T-helper 2 cell treated with Interferon-gamma antibody and Interleukin-4, amounts not matched to agents 100 ng/mL and 5 ng/mL, for 36 hours (primary cell): ENCODE measurements around the gene NFIX. TPM values are rescaled to one million over a fixed set of nuclear protein-coding genes. Genes with fewer than 3 reads are reported as not detected.

Experiments
- intact Hi-C: fragments of 100-400 bp; cut with micrococcal nuclease; formaldehyde crosslinking; loops from one replicate; pipeline ENCODE4 v1.15.1; 2023
- total RNA-seq: library from RNA; stranded (reverse); gene quantifications from 2 replicates; pipeline ENCODE4 v1.2.3, GENCODE V29; 2022

Gene NFIX
- total RNA-seq, 1 donor from 2014 or later, result 1.3 TPM

DNA sequence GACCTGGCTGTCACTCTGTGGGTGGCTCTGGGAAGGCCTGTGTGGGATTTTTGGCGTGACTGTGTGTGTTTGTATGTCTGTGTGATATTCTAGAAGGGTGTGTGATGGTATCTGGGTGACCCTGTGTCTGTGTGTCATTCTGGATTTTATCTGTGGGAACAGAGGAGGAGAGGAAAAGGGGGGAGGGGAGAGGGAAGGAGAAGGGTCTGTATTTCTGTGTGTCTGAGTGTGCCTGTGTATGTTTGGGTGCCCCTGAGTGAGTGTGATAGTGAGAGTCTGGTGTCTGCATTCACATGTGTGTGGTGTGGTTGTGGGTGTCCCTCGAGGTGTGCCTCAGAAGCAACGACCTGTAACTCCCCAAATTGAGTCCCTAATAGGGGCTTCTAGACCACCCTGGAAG lies 8.1 kb upstream of the NFIX start:
- intact Hi-C loops, result no loop called here

DNA sequence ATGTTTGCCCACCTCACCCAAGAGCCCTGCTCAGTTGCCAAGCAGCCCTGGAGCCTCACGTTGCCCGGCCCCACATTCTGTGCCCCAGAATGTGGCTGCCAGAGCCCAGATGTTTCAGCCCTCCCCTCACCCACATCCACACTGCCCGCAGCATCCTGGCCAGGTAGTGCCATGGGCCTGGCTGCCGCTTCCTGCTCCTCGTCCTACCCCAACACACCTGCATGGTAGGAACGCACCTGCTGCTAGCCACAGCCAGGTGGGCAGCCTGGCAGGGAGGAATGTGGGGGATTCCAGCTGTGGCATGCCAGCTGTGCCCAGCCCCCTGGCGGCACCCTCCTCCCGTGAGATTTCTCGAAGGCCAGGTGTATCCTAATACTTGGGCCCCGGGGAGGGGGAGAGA lies 7.5 kb upstream of the NFIX start:
- intact Hi-C loops, result no loop called here

DNA sequence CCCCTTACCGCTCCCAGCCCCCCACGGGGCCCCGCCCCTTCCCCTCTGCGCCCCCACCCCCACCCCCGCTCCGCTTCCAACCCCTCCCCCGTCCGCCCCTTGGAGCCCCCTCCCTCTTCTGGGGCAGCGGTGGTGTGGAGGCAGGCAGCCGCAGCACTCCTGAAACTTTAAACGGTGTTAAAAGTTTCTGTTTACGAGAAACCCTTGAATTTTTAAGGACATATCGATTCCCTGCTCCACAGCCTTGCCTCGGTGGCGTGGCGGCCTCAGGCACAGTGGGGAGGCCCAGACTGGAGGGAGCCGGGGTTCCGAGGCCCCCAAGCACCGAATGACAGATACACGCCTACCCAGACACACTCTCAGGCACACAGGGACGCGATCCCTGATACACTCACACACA lies 4.8 kb upstream of the NFIX start:
- intact Hi-C loops, result no loop called here

DNA sequence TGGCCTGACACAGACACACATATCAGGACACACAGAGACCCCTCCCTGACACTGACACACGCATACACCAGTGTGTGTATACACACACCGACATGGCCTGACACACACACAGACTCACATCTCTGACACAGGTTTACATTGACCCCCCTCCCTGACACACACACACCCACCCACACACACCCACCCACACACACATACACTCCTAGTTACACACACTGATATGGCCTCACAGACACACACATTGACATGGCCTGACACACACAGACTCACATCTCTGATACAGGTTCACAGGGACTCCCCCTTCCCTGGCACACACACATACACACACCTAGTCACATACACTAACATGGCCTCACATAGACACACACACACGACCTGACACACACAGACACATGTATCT lies 4.4 kb upstream of the NFIX start:
- intact Hi-C loops, result no loop called here

DNA sequence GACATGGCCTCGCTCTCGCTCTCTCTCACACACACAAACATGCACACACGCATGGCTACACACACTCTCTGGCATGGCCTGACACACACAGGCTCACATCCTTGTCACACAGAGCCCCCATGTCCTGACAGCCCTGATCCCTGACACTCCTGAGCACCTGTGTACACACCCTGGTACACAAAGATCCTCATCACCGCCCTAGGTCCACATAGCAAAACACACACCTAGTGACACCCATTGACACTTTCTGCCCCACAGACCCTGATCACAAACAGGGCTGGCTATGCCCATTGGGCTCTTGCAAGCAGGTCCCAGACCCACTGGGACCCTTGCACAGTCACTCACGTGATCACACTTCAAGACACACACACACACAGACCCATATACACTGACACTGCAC lies 4.0 kb upstream of the NFIX start:
- intact Hi-C loops, result no loop called here

DNA sequence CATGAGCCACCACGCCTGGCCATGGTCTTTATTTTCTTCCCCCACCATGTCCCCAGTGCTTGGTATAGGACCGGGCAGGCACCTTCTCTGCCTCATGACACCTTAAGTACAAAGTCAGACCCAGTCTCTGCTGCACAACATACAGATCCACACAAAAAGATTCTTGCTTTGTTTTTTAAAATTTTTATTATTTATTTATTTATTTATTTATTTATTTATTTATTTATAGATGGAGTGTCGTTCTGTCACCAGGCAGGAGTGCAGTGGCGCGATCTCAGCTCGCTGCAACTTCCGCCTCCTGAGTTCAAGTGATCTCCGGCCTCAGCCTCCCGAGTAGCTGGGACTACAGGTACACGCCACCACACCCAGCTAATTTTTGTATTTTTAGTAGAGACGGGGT lies 2.5 kb upstream of the NFIX start:
- intact Hi-C loops, result no loop called here

DNA sequence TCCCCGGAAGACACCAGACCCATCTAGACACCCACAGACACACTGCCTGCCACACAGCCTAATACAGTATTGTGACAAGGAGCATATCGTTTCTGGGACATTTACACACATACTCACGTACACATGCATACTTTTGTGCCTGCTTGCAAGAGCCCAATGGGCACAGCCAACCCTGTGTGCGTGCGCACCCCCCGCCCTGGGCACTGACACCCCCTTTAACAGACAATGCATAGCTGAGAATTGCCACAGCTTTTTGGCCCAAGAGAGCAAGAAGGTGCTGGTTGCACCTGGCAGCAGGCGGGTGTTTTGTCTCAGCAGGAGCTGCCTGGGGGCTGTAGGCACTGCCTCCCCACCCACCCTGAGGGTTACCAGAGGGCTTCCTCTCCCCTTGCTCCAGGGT lies 1.7 kb upstream of the NFIX start:
- intact Hi-C loops, result no loop called here

DNA sequence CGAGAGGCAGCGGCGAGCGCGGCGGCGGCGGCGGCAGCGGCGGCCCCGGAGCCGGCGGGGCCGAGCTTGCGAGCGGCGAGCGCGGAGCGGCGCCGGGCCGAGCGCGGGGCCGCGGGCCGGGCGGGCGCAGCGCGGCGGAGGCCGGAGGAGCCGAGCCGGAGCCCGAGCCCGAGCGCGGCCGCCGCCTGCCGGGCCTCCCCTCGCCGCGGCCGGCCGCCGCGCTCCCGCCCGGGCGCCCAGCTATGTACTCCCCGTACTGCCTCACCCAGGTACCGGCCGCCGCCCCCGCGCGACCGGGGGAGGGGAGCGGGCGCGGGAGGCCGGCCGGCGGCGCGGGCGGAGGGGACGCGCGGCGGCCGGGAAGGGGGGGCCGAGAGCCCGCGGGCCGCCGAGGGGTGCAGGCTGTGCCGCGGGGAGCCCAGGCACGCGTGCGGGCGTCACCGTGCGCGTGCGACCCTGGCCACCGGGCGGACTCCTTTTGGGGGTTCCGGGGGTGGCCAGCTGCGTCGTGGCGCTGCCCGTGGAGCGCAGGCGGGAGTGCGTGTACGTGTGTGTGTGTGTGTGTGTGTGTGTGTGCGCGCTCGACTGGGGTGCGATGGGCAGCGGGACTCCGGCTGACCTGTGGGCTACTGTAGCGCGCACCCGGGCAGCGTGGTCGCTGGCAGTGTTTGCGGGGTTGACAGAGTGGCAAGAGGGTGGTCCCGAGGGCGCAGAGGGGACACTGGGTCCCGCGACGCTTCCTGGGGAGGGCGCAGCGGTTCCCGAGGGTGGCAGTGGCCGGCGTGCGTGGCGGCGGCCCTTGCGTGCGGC lies 526 bp downstream of the NFIX start:
- intact Hi-C loops, result no loop called here

DNA sequence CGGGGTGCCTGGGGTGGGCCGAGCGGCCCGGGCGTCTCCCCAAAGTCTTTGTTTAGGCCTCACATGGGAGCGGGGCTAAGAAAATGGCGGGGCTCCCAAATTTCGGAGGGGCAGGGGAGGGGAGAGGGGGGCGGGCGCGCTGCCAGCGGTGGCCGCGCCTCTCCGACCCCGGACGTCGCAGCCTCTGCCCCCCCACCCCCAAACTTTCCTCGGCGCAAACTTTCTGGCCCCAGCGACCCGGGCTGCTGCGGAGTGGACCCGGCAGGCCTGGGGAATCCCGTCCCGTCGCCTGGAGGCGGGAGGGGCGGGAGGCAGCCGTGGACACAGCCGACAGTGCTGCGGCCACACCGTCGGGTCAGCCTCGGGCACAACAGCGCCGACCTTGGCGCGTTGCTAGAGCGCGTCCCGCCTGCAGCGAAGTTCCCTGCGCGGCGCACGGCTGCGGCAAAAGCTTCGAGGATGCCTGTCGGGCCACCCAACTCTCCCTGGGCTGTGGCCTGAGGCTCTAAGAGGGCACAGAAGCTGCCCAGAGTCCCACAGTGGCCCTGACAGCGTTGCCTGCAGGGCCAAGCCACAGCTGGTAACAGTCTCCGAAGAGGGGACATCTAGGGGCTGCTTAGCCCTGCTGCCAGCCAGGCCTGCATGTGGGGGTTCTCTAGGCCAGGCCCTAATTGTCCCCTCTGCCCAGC lies 1.3 kb downstream of the NFIX start:
- intact Hi-C loops, result no loop called here

DNA sequence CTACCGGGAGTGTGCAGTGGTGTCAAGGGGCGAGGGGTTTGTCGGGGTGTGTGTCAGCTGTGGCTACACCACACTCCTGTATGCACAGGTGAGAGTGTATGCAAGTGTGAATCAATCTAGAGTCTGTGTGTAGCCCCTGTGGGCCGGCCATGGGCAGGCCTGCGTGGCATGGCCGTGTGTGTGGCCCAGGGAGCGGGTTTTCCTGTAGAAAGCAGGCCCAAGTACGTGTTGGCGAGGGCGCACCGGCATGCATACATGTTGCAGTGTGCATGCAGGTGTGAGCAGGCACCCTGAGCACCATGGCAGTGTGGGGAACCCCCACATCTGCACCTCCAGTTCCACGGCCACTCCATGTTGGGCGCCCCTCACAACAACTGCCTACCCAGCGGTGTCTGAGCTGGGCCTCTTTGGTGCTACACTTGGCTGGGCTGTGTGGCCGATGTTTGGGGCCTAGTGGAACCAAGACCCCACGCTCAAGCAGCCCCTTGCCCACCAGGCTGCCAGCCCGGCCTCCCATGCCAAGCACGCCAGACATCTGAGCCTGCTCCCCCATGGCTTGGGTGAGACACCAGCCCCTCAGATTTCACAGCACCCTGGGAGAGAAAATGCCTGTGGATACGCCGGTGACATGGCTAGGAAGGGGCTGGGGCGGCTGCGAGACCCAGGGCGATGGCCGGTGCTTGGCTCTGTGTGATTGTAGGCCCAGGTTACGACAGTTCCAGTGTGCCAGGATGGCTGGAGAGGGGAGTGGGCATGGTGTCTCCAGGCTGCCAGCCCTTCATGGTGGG lies 2.1 kb downstream of the NFIX start:
- intact Hi-C loops, result no loop called here

DNA sequence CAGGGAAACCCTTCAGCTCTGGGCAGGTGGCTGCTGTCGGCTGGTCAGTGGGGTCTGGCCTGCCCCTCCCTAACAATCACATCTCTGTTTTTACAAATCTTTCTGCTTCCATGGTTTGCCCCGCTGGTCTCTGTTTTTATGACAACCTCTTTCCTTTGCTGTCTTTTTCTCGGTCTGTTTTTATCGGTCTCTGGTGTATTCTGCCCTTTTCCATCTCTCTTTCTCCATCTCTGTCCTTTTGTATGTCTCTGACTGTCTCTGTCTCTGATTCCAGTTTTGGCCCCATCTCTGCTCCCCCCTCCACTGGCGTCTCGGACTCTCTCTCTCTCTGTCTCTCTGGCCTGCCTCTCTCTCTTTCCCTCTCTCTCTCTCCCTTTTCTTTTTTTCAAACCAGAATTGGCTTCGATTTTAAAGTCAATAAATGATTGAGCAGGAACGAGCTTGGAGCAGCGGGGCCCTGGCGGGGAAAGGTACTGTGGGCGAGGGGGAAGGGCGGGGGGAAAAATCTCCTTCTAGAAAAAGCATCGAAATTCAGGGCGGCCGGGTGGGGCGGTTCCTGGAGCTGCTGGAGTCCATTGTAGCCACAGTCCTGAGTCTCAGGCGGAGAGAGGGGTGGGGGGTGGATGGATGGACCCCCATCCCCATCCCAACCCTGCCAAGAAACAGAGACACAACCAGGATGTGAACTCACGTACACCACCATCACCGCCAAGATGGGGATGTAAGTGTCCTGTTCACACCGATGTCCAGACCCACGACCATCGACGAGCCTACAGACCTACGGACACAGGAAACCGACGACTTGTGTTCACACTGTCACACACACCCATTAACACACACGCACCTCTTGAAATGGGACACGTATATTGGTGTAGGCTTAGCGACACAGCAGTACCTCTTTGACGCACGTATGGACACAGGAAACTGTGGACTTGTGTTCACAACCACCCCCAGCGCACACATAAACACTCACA lies 3.0 kb downstream of the NFIX start:
- intact Hi-C loops, result no loop called here

DNA sequence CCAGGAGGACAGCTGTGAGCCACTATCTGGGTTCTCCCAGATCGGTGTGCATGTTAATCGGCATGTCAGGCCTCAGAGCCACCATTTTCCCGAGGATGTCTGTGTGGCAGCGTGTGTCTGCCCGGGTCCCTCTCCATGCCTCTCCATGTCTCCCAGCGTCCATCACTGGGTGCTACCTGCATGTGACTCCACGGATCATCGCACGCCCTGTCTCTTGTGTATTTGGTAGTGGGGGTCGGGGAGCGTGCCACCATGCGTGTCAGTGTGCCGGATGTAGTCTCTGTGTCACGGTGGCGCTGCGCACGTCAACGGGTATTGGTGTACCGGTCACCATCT lies 5.9 kb downstream of the NFIX start:
- intact Hi-C loops, result no loop called here

DNA sequence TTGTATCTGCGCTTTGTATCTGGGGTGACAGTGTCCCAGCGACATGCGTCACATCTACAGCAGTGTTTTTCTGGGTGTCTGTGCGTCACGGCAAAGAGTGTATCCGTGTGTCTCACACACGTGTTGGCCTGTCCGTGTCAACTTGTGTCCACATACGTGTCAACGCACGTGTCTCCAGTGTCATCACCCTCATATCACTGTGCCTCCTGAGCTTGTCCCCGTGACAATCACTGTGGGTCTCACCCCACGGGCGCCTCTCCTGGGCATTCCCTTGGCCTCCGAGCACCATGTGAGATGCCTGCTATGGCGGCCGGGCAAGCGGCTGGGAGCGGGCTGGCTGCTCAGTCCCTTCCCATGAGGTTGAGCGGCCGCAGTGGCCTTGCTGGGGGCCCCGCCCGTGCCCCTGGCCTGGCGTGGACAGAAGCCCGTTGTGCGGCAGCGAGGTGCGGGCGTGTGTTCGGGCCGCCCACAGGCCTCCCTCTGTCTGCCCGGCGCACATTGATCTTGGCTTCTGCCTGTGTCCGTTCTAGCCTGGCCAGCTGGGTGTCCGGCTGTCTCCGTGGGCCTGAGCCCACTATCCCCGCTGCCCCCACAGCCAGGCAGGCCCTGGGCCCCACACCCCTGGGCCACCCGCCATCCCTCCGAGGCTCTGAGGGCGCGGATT lies 6.4 kb downstream of the NFIX start:
- intact Hi-C loops, result no loop called here

DNA sequence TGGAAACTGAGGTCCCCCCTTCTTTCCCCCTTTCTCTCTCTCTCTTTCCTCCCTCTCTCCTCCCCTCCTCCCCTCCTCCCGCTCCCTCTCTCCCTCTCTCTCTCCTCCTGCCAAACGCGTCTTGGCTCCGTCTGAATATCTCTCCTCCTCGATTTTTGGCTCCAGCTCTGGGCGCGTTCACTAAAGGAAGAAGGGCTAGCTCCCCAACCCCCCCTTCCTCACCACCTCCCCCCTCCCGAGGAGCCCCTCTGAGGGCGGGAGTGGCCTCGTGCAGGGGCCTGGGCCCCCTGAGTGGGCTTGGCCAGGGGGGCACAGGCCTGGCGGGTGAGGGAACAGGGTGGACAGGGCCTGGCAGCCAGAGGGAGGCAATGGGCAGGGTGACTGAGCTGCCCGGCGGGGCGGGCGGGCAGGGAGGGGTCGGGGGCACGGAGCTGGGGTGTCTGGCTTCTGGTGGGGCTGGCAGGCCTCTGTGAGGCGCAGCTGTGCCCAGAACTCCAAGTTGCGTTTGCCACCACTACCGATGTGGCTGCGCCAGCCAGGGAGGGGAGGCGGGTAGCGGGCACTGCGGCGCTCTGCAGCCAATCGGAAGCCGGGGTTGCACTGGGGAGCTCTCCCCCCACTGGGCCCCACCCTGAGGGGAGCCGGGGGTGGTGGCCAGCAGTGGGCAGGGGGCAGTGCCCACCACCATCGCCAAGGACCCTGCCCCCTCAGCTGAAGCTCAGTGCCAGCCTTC lies 7.1 kb downstream of the NFIX start:
- intact Hi-C loops, result no loop called here

DNA sequence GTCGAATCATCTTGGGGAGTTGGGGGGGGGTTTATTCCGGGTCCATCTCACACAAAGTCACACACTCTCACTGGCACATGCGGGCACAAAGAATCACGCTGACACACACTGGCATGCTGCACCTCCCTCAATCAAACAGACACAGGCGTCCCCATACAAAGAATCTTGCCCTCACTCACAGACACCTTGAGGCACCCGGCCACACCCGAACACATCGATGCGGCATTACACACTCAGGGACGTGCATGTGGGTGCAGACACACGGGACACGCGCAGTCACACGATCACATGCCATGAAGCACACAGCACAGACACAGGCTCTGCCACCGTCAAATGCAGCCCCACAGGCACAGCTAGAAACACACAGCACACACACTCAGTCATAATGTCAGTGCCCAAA lies 7.8 kb downstream of the NFIX start:
- intact Hi-C loops, result no loop called here

DNA sequence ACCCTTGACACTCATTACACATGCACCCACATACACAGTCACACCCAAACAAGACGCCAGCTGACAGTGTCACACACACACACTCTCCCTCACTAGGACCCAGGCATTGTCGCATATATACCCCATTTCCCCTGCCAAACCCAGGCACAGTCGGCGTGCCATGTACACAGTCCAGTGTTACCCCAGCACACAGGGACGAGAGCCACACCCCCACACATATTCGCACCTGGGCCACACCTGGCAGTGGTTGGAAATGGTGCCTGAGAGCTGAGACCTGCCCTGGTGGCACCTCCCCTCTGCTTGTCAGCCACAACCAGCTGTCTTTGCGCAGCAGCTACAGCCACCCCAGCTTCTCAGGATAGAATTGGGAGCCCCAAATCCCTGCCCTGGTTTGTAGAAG lies 9.0 kb downstream of the NFIX start:
- intact Hi-C loops, result no loop called here

DNA sequence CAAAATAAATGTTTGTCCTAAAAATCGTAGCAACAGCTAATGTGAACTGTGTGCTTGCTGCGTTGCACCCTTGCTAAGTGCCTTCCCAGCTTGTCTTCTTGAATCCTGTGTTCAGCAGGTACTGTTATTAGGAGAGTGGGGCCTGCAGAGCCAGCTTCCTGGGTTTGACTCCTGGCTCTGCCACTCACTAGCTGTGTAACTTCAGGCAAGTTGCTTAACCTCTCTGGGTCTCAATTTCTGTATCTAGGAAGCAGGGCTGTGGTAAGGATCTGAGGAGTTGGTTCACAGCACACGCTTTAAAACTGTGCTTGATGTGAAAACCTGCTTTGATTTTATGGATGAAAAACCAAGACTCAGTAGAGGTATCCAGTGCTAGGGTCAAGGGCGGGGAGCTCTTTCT lies 10.0 kb downstream of the NFIX start:
- intact Hi-C loops, result no loop called here

DNA sequence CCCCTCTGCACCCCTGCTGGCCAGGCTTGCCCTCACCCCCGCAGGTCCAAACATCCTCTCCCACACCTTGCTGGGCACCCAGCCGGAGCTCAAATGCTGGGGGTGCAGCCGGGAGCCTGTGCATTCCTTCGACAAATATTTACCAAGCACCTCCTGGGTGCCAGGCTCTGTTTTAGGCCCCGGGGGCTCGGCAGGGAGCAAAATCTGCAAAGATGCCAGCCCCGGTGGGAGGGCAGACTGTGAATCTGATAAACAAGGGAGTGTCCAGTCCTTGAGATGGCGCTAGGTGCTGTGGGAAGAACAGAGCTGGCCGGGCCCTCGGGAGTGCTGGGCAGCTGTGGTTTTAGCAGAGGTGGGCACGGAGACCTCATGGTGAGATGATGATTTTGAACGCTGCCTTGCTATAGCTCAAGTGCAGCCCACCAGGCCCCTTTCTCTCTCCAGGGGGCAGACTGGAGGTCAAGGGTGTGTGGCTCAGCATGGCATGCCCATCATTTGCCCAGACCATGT lies 10.6 kb downstream of the NFIX start:
- intact Hi-C loops, result no loop called here

DNA sequence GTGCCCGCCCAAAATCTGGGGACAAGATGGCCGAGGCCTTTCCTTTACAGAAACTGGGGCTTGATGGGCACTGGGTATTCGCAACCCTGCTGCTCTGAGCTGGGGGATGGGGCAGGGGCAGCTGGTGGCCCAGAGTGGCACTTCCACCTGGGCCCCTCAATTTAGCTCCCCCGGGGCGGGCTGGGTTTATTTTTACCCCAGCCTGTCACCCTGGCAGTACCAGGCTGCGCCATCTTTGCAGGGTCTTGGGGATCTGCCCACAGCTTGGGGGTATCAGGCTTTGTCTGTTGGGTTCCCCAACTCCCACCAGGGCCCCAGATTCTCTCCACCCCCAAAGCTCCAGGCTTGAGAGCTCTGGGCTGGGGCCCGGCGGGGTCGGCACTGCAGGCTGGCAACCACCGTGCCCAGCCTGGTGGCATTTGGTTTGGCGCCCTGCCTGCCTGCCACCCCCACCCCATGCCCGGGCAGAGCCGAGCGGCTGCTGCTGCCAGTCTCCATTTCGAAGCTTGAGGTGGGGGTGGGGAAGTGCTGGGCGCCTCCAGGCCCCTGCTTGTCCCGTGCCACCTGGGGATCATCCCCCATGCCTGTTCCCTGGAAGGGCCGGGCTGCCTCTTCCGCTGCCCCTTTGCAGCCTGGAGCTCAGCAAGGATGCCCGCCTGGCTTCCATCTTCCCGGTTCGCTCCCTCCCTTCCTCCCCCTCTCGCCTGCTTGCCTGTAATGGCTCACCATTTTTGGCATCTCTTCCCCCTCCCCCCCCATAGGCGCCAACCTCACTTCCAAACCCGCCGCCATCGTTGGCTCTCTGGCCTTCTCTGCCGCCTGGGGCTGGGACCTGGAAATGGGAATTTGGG lies 11.4 kb downstream of the NFIX start:
- intact Hi-C loops, result no loop called here
